ENCODE results near the gene KDM4C. TPM values are rescaled to one million over a fixed set of nuclear protein-coding genes. Genes with fewer than 3 reads are reported as not detected.
A peak's percentile ranks its signal among the peaks of the same experiment; 100 is the strongest.

Gene KDM4C
- total RNA-seq, 1 donor = 50.7 TPM

DNA sequence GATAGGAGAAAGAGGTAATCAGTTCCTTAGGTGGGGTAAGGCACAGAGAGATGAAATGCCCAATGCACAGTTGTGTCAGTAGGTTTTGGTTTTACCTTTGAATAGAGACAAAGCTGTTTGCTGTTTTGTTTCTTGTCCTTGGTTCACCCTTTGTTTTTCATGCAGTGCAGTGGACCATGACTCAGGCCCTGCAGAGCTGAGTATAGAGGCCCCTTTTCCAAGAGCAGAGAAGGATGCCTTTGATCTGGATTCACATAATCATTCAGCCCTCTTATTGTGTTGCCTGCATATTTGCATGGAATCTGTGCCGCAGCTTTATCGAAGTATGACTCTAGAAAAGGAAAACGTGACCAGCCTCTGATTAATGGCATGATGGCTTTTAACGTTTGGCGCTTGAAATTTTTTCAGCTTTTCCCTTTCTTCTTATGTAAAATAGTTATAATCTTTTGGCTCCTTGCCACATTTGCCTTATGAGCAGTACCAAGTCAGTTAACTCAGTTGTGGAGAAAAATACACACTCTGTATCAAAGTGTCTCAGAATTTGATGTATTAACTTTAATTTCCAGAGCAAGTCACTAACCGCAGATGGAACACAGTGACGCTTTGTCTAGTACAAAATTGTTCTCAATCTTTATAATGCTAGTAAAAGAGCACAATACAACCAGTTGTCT is 197.6 kb downstream of the KDM4C start:
- Histone ChIP-seq H3K27ac (ENCODE audit: low read depth, low read length) (no peak overlapping the region), H2AFZ (ENCODE audit: low read length) (no peak overlapping the region), H3K4me3 (ENCODE audit: insufficient read depth, low read length) (no peak overlapping the region), H3K9me3 (ENCODE audit: low read depth, low read length) (no peaks in the 10 kb centered on the region), H3K36me3 (ENCODE audit: insufficient read depth, low read length) (no peaks in the 10 kb centered on the region), H3K4me1 (ENCODE audit: insufficient read depth, low read length) (peaks cover 13% of the 10 kb centered on the region), H3K79me2 (ENCODE audit: insufficient read depth, low read length) (peaks cover 3% of the 10 kb centered on the region), H3K27me3 (ENCODE audit: insufficient read depth, low read length) (no peaks in the 10 kb centered on the region), H3K4me2 (ENCODE audit: insufficient read depth, low read length) (no peak overlapping the region), H4K20me1 (ENCODE audit: insufficient read depth, low read length) (peaks cover 5% of the 10 kb centered on the region)
- TF ChIP-seq, protein P1, sequence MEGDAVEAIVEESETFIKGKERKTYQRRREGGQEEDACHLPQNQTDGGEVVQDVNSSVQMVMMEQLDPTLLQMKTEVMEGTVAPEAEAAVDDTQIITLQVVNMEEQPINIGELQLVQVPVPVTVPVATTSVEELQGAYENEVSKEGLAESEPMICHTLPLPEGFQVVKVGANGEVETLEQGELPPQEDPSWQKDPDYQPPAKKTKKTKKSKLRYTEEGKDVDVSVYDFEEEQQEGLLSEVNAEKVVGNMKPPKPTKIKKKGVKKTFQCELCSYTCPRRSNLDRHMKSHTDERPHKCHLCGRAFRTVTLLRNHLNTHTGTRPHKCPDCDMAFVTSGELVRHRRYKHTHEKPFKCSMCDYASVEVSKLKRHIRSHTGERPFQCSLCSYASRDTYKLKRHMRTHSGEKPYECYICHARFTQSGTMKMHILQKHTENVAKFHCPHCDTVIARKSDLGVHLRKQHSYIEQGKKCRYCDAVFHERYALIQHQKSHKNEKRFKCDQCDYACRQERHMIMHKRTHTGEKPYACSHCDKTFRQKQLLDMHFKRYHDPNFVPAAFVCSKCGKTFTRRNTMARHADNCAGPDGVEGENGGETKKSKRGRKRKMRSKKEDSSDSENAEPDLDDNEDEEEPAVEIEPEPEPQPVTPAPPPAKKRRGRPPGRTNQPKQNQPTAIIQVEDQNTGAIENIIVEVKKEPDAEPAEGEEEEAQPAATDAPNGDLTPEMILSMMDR (IDR thresholded peaks at IDR 0.05; ENCODE audit: extremely low read depth, low read depth, low read length) = no peak
- DNase-seq (ENCODE audit: insufficient read length, low spot score, missing footprints) = peak; percentile 50

DNA sequence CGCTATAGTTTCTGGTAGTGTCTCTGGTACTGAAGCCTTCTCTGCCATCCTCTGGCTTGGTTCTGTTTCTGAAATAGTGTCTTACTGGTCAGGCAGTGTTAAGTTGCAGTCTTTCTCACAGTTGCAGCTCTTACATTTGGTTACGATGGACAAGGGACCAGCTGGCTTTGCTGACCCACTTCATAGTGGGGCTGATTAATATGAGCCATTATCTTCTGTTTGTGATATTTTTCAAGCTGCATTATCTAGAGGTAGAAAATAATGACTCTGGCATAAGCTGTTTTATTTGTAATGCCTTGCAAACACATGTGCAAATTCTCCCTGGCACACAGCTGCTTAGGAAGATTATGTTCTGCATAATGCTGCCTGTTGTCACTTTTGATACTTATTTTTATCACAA is 199.1 kb downstream of the KDM4C start:
- Histone ChIP-seq H3K27ac (ENCODE audit: low read depth, low read length) (no peak overlapping the region), H3K27me3 (ENCODE audit: insufficient read depth, low read length) (no peaks in the 10 kb centered on the region), H3K79me2 (ENCODE audit: insufficient read depth, low read length) (peaks cover 3% of the 10 kb centered on the region), H2AFZ (ENCODE audit: low read length) (no peak overlapping the region), H3K9me3 (ENCODE audit: low read depth, low read length) (no peaks in the 10 kb centered on the region), H3K4me3 (ENCODE audit: insufficient read depth, low read length) (no peak overlapping the region), H3K36me3 (ENCODE audit: insufficient read depth, low read length) (no peaks in the 10 kb centered on the region), H4K20me1 (ENCODE audit: insufficient read depth, low read length) (peaks cover 5% of the 10 kb centered on the region), H3K4me2 (ENCODE audit: insufficient read depth, low read length) (no peak overlapping the region), H3K4me1 (ENCODE audit: insufficient read depth, low read length) (peaks cover 13% of the 10 kb centered on the region)
- TF ChIP-seq, protein P1 (IDR thresholded peaks at IDR 0.05; ENCODE audit: extremely low read depth, low read depth, low read length) = no peak
- DNase-seq (ENCODE audit: insufficient read length, low spot score, missing footprints) = no peak

DNA sequence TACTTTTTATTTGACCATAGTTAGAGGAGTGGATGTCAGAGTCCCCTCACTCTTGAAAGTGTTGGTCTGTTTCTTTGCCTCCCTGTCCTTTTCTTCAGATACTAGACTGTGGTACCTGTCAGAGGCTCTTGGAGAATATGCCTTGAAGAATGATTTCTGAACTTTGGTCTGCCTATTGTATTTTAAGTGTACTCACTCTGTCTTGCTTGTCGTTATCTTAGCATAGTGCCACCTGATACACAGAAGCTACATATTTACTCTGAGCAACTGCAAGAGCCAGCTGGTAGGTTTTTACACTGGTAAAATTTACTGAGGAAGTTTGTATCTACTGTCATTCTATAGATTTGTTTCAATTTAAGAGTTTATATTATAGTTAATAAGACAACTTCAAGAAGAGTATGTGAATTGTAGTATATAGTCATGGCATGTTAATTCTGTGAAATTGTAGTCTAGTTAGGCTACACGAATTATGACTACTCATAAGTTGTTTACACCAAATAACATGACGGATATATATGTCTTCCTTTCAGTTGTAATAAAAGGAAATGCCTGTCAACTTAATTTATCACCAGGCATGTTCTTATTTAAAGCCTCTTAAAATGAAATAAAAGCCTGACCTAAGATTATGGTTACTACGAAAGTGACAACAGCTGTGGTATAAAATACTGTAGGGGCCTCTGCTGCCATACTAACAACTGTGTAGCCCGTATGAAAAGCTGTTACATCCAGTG is 201.7 kb downstream of the KDM4C start:
- Histone ChIP-seq H3K4me2 (ENCODE audit: insufficient read depth, low read length) (no peak overlapping the region), H3K9me3 (ENCODE audit: low read depth, low read length) (no peaks in the 10 kb centered on the region), H3K4me3 (ENCODE audit: insufficient read depth, low read length) (no peak overlapping the region), H3K79me2 (ENCODE audit: insufficient read depth, low read length) (no peaks in the 10 kb centered on the region), H3K4me1 (ENCODE audit: insufficient read depth, low read length) (peaks cover 8% of the 10 kb centered on the region), H2AFZ (ENCODE audit: low read length) (no peak overlapping the region), H3K27ac (ENCODE audit: low read depth, low read length) (no peak overlapping the region), H4K20me1 (ENCODE audit: insufficient read depth, low read length) (peaks cover 5% of the 10 kb centered on the region), H3K27me3 (ENCODE audit: insufficient read depth, low read length) (no peaks in the 10 kb centered on the region), H3K36me3 (ENCODE audit: insufficient read depth, low read length) (no peaks in the 10 kb centered on the region)
- DNase-seq (ENCODE audit: insufficient read length, low spot score, missing footprints) = no peak
- TF ChIP-seq, protein P1 (IDR thresholded peaks at IDR 0.05; ENCODE audit: extremely low read depth, low read depth, low read length) = no peak

DNA sequence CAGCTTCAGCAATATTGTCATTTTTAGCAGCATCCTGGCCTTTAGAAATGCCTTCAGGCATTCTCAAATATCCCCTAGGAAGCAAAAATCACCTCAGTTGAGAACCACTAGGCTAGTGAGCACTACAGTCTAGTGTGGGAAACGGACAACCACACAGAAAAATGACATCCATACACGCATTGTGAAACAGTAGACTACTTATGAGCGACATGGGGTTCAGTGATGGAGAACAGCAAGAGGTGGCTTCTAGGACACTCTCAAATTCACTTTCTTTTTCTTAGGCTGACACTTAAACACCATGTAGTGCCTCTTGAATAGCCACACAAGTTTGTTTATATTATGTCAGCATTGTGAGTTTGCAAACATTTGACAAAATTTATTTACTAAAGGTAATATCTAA is 203.0 kb downstream of the KDM4C start:
- Histone ChIP-seq H3K79me2 (ENCODE audit: insufficient read depth, low read length) (no peaks in the 10 kb centered on the region), H3K27ac (ENCODE audit: low read depth, low read length) (no peak overlapping the region), H3K9me3 (ENCODE audit: low read depth, low read length) (no peaks in the 10 kb centered on the region), H3K4me1 (ENCODE audit: insufficient read depth, low read length) (no peaks in the 10 kb centered on the region), H2AFZ (ENCODE audit: low read length) (no peak overlapping the region), H3K4me3 (ENCODE audit: insufficient read depth, low read length) (no peak overlapping the region), H3K27me3 (ENCODE audit: insufficient read depth, low read length) (no peaks in the 10 kb centered on the region), H3K4me2 (ENCODE audit: insufficient read depth, low read length) (no peak overlapping the region), H4K20me1 (ENCODE audit: insufficient read depth, low read length) (no peaks in the 10 kb centered on the region), H3K36me3 (ENCODE audit: insufficient read depth, low read length) (no peaks in the 10 kb centered on the region)
- TF ChIP-seq, protein P1 (IDR thresholded peaks at IDR 0.05; ENCODE audit: extremely low read depth, low read depth, low read length) = no peak
- DNase-seq (ENCODE audit: insufficient read length, low spot score, missing footprints) = no peak

Data from osteoblast (primary cell).